Fibroblast of lung (primary cell): ENCODE measurements around the gene RIC8A.

Experiments
- EZH2 ChIP-seq: IDR thresholded peaks from 2 replicates; pipeline ENCODE4 v1.5.1; 2012; ENCODE audit warnings: low read length, control low read depth, mild to moderate bottlenecking; ENCODE audit errors: missing control alignments
- TF ChIP-seq, protein P1 (sequence below), 2 donors: IDR thresholded peaks in 1 of 2; conservative IDR thresholded peaks in 1 of 2; 1 replicate in 1 of 2; 2 replicates in 1 of 2; pipeline ENCODE4 v1.5.1; 2011 to 2012; ENCODE audit warnings: low read length in 2 of 2, control low read depth in 1 of 2, inconsistent platforms in 1 of 2, low read depth in 1 of 2, mild to moderate bottlenecking in 1 of 2

- TF ChIP-seq, protein P1, sequence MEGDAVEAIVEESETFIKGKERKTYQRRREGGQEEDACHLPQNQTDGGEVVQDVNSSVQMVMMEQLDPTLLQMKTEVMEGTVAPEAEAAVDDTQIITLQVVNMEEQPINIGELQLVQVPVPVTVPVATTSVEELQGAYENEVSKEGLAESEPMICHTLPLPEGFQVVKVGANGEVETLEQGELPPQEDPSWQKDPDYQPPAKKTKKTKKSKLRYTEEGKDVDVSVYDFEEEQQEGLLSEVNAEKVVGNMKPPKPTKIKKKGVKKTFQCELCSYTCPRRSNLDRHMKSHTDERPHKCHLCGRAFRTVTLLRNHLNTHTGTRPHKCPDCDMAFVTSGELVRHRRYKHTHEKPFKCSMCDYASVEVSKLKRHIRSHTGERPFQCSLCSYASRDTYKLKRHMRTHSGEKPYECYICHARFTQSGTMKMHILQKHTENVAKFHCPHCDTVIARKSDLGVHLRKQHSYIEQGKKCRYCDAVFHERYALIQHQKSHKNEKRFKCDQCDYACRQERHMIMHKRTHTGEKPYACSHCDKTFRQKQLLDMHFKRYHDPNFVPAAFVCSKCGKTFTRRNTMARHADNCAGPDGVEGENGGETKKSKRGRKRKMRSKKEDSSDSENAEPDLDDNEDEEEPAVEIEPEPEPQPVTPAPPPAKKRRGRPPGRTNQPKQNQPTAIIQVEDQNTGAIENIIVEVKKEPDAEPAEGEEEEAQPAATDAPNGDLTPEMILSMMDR (conservative IDR thresholded peaks at IDR 0.05 in 1 of 2, IDR thresholded peaks at IDR 0.05 in 1 of 2; ENCODE audit: low read depth in 1 of 2, low read length in 2 of 2), result no peak
- TF ChIP-seq EZH2, result no peak
Observed at GRCh38 chr11:250274-250673, 42.8 kb downstream of the RIC8A start.
